Sigmoid colon (tissue), 7 donors: ENCODE data around the gene IFIT5. TPM values are rescaled to one million over a fixed set of nuclear protein-coding genes. Genes with fewer than 3 reads are reported as not detected.
"Not testable (repeated sequence)": the region's sequence is repeated elsewhere in the genome, so short reads cannot be mapped to it uniquely, and the experiment has no call there.

ENCODE experiments used
- DNase-seq: peaks from one replicate; pipeline ENCODE4 v3.0.0-alpha.2; 2019
- H3K27ac ChIP-seq, 4 donors: fragments of 200-600 bp; sonication (generic); one replicate each; pipeline ENCODE4 v1.5.1; 2016 to 2019; ENCODE audit warnings: mild to moderate bottlenecking in 1 of 4
- H3K27me3 ChIP-seq, 3 donors: fragments of 200-600 bp; sonication (generic); one replicate each; pipeline ENCODE4 v1.5.1; 2019; ENCODE audit warnings: mild to moderate bottlenecking in 1 of 3
- H3K36me3 ChIP-seq, 4 donors: fragments of 200-600 bp; sonication (generic); one replicate each; pipeline ENCODE4 v1.5.1; 2016 to 2019
- H3K4me1 ChIP-seq, 4 donors: fragments of 200-600 bp; sonication (generic); one replicate each; pipeline ENCODE4 v1.5.1; 2017 to 2019
- H3K4me3 ChIP-seq, 4 donors: fragments of 200-600 bp; sonication (generic); one replicate each; pipeline ENCODE4 v1.5.1; 2017 to 2019; ENCODE audit warnings: mild to moderate bottlenecking in 2 of 4, moderate library complexity in 1 of 4
- H3K9me3 ChIP-seq, 4 donors: fragments of 200-600 bp in 3 of 4; sonication (generic) in 3 of 4; one replicate each; pipeline versions ENCODE4 v1.5.1 to v1.6.1; 2013 to 2019
- CTCF ChIP-seq, 4 experiments: fragments of 450-650 bp in 3 of 4; fragments of 200-600 bp in 1 of 4; IDR thresholded peaks; one replicate each; pipeline ENCODE4 v1.5.1; 2016 to 2019; ENCODE audit warnings: antibody characterized with exemption in 4 of 4, mild to moderate bottlenecking in 3 of 4, moderate library complexity in 2 of 4
- EP300 ChIP-seq, 4 donors: sonication (generic); formaldehyde crosslinking; IDR thresholded peaks; one replicate each; pipeline ENCODE4 v1.6.1; 2017; ENCODE audit warnings: antibody characterized with exemption in 4 of 4
- POLR2A ChIP-seq, 2 donors: fragments of 450-650 bp; IDR thresholded peaks; one replicate each; pipeline ENCODE4 v1.6.1; 2016; ENCODE audit warnings: antibody characterized with exemption in 2 of 2, mild to moderate bottlenecking in 2 of 2, moderate library complexity in 2 of 2
- POLR2AphosphoS5 ChIP-seq, 4 donors: sonication (generic); formaldehyde crosslinking; IDR thresholded peaks; one replicate each; pipeline ENCODE4 v1.6.1; 2017; ENCODE audit warnings: antibody characterized with exemption in 4 of 4
- WGBS, 2 donors: extraction: QIAGEN DNeasy Blood & Tissue Kit; methylation state at CpG; one replicate each; pipeline ENCODE4 v1.1.7; 2013; 5-methylcytosine and 5-hydroxymethylcytosine counted together
- intact Hi-C: fragments of 100-400 bp; cut with DNase I; formaldehyde crosslinking; loops from one replicate; pipeline ENCODE4 v1.15.1; 2023
- polyA plus RNA-seq, 3 donors: library from polyadenylated mRNA; stranded (reverse); fragments of 200-250 nt; gene quantifications; one replicate each; pipeline ENCODE4 v1.2.3, GENCODE V29; 2013
- total RNA-seq, 4 donors: library from RNA; depleted of rRNA; stranded (reverse); fragments of >200 nt; gene quantifications; one replicate each; pipeline ENCODE4 v1.1.0, GENCODE V29; 2016
- donor health status: healthy with polysubstance abuse.
- donor health status: Bipolar disorder and iron deficiency.
- donor health status: healthy.

The IFIT5 gene
- total and polyA plus RNA-seq, 7 donors: 5.3 to 24.3 (median 10.2) TPM

GRCh38 chr10:89399956-89400355 lies 14.4 kb upstream of the IFIT5 start:
- Histone ChIP-seq H3K27me3 (no peaks in the 10 kb centered on the region), H3K27ac (no peak overlapping the region), H3K4me1 (peaks cover 0 to 11% (median 2%) of the 10 kb centered on the region in 4 donors), H3K4me3 (no peak overlapping the region), H3K9me3 (no peaks in the 10 kb centered on the region), H3K36me3 (peaks cover 0 to 27% (median 2%) of the 10 kb centered on the region in 4 donors)
- intact Hi-C loops: no loop called here
- 93 to 94% methylated on average over 1 of the region's 1 CpG for WGBS, 2 donors
- TF ChIP-seq POLR2AphosphoS5 (IDR thresholded peaks at IDR 0.05) (no peak), EP300 (IDR thresholded peaks at IDR 0.05) (no peak), CTCF (IDR thresholded peaks at IDR 0.05) (no peak), POLR2A (IDR thresholded peaks at IDR 0.05) (no peak)
- no peak for DNase-seq

GRCh38 chr10:89403043-89403442 lies 11.3 kb upstream of the IFIT5 start:
- Histone ChIP-seq H3K36me3 (peaks cover 0 to 27% (median 2%) of the 10 kb centered on the region in 4 donors), H3K9me3 (no peaks in the 10 kb centered on the region), H3K27ac (no peak overlapping the region), H3K27me3 (no peaks in the 10 kb centered on the region), H3K4me3 (no peak overlapping the region), H3K4me1 (peaks cover 0 to 3% (median 0%) of the 10 kb centered on the region in 4 donors)
- no peak for DNase-seq
- 92 to 95% methylated on average over 2 of the region's 2 CpGs for WGBS, 2 donors
- intact Hi-C loops: no loop called here
- no peak for TF ChIP-seq CTCF (IDR thresholded peaks at IDR 0.05)
- no peak for TF ChIP-seq POLR2AphosphoS5 (IDR thresholded peaks at IDR 0.05)
- TF ChIP-seq EP300 (IDR thresholded peaks at IDR 0.05): no peak
- TF ChIP-seq POLR2A (IDR thresholded peaks at IDR 0.05): no peak

GRCh38 chr10:89404104-89405047 lies 10.0 kb upstream of the IFIT5 start:
- Histone ChIP-seq H3K27me3 (no peaks in the 10 kb centered on the region), H3K9me3 (no peaks in the 10 kb centered on the region), H3K36me3 (peaks cover 0 to 27% (median 2%) of the 10 kb centered on the region in 4 donors), H3K4me3 (no peak overlapping the region), H3K4me1 (no peaks in the 10 kb centered on the region), H3K27ac (no peak overlapping the region)
- 51 to 86% methylated on average over 11 of the region's 11 CpGs for WGBS, 2 donors
- DNase-seq: no peak
- TF ChIP-seq CTCF (IDR thresholded peaks at IDR 0.05): no peak
- no peak for TF ChIP-seq POLR2A (IDR thresholded peaks at IDR 0.05)
- TF ChIP-seq EP300 (IDR thresholded peaks at IDR 0.05): no peak
- no peak for TF ChIP-seq POLR2AphosphoS5 (IDR thresholded peaks at IDR 0.05)
- intact Hi-C loops: no loop called here

- intact Hi-C loops, DNase-seq, H3K4me1 ChIP-seq, H3K27ac ChIP-seq, H3K4me3 ChIP-seq, H3K27me3 ChIP-seq, H3K9me3 ChIP-seq: not testable (repeated sequence)
- peaks cover 0 to 27% (median 2%) of the 10 kb centered on the region in 4 donors for H3K36me3 ChIP-seq
- 94 to 96% methylated on average over 9 of the region's 9 CpGs for WGBS, 2 donors
Observed at GRCh38 chr10:89406178-89406577, 8.2 kb upstream of the IFIT5 start.

- H3K27ac ChIP-seq, DNase-seq, H3K4me1 ChIP-seq, intact Hi-C loops, H3K27me3 ChIP-seq, H3K9me3 ChIP-seq, H3K4me3 ChIP-seq: not testable (repeated sequence)
- 95 to 99% methylated on average over 3 of the region's 3 CpGs for WGBS, 2 donors
- peaks cover 0 to 18% (median 2%) of the 10 kb centered on the region in 4 donors for H3K36me3 ChIP-seq
Observed at GRCh38 chr10:89407792-89408191, 6.6 kb upstream of the IFIT5 start.

- intact Hi-C loops, H3K27me3 ChIP-seq: not testable (repeated sequence)
- 97 to 98% methylated on average over 5 of the region's 5 CpGs for WGBS, 2 donors
Observed at GRCh38 chr10:89409282-89409681, 5.1 kb upstream of the IFIT5 start.

GRCh38 chr10:89410551-89410950 lies 3.8 kb upstream of the IFIT5 start:
- H3K9me3 ChIP-seq, H3K27me3 ChIP-seq, DNase-seq, H3K27ac ChIP-seq, H3K4me3 ChIP-seq, H3K36me3 ChIP-seq: not testable (repeated sequence)
- WGBS, 2 donors: 78 to 90% methylated on average over 5 of the region's 5 CpGs
- peaks cover 0 to 13% (median 8%) of the 10 kb centered on the region in 4 donors for H3K4me1 ChIP-seq
- intact Hi-C loops: loop anchor here (5.0 kb wide), 1 partner anchor 153 kb away; no protein-coding TSS in a partner anchor

More at GRCh38 chr10:89409282-89409681, 5.1 kb upstream of the IFIT5 start:
- H3K9me3 ChIP-seq, H3K4me1 ChIP-seq, H3K27ac ChIP-seq, H3K4me3 ChIP-seq, H3K36me3 ChIP-seq, DNase-seq: not testable (repeated sequence)

GRCh38 chr10:89411135-89411534 lies 3.2 kb upstream of the IFIT5 start:
- not testable (repeated sequence) for DNase-seq, H3K4me3 ChIP-seq, H3K27me3 ChIP-seq, H3K9me3 ChIP-seq, H3K27ac ChIP-seq, H3K36me3 ChIP-seq
- 61 to 81% methylated on average over 2 of the region's 2 CpGs for WGBS, 2 donors
- H3K4me1 ChIP-seq: peaks cover 0 to 19% (median 14%) of the 10 kb centered on the region in 4 donors
- intact Hi-C loops: loop anchor here (5.0 kb wide), 1 partner anchor 154 kb away; no protein-coding TSS in a partner anchor

GRCh38 chr10:89412276-89412675 lies 2.1 kb upstream of the IFIT5 start:
- H3K9me3 ChIP-seq, H3K4me3 ChIP-seq, H3K36me3 ChIP-seq, H3K27me3 ChIP-seq, DNase-seq, H3K27ac ChIP-seq: not testable (repeated sequence)
- H3K4me1 ChIP-seq: peaks cover 0 to 26% (median 20%) of the 10 kb centered on the region in 4 donors
- WGBS, 2 donors: 85 to 94% methylated on average over 10 of the region's 10 CpGs
- intact Hi-C loops: loop anchor here (5.0 kb wide), 1 partner anchor 155 kb away; no protein-coding TSS in a partner anchor
